ENCODE data around the gene C11orf21. TPM values are rescaled to one million over a fixed set of nuclear protein-coding genes. Genes with fewer than 3 reads are reported as not detected.

C11orf21 gene
- total RNA-seq, 2 experiments from 2014 or later = 28.3 to 49.2 TPM

DNA sequence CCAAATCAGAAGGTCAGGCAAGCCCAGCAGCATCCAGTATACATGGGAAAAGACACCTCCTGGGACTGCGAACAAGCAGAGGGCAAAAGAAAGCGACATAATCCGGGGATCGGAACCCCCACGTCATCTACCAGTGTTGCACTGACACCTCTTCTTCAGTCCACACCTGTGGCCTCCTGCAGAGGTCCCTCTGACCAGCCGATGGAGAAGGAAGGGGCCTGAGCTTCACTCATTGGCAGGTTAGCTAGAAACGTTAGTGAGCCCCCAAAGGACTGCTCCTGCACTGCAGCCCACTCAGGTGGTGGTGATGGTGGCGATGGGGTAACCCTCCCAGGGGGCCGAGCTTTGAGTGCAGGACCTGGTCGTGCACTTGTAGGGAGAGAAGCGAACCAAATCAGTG is 53.5 kb downstream of the C11orf21 start:
- Mint-ChIP-seq H3K4me1 (no peaks in the 10 kb centered on the region), H3K9me3 (ENCODE audit: low read depth) (no peaks in the 10 kb centered on the region), H3K4me3 (no peak overlapping the region), H3K36me3 (no peaks in the 10 kb centered on the region), H3K27me3 (peaks cover 37% of the 10 kb centered on the region), H3K27ac (no peak overlapping the region)
- no peak for ATAC-seq
- CTCF ChIA-PET = no interaction called here
- no peak for DNase-seq

DNA sequence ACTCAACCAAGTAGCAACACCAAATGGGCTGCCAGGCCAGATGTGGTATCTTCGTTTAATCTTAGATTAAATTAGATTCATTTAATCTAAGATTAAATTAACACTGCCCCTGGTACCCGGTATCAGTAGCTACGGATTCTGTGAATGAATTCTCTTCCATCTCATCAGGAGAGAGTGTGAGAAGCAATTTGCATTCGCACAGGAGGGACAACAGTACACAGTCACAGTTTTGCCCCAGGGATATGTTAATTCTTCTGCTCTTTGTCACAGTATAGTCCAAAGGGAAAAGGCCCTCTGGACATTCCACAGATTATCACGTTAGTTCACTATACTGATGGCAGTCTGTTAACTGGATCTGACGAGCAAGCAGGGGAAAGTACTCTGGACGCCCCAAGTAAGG is 54.2 kb downstream of the C11orf21 start:
- H3K4me1 Mint-ChIP-seq = no peaks in the 10 kb centered on the region
- H3K36me3 Mint-ChIP-seq = no peaks in the 10 kb centered on the region
- peaks cover 43% of the 10 kb centered on the region for H3K27me3 Mint-ChIP-seq
- no peak for ATAC-seq
- DNase-seq = no peak
- H3K4me3 Mint-ChIP-seq = no peak overlapping the region
- no peaks in the 10 kb centered on the region for H3K9me3 Mint-ChIP-seq (ENCODE audit: low read depth)
- H3K27ac Mint-ChIP-seq = no peak overlapping the region
- CTCF ChIA-PET = no interaction called here

Other genes starting within 250 kb of the C11orf21 start
- under 1 TPM in 1 of 2 experiments, not detected in 1; 0.91 TPM for gene IGF2, start 162.5 kb downstream of the C11orf21 start, total RNA-seq
- not detected for gene INS, start 140.7 kb downstream of the C11orf21 start, total RNA-seq
- not detected for gene TH, start 130.1 kb downstream of the C11orf21 start, total RNA-seq
- under 1 TPM; 0.12 to 0.15 TPM for gene ASCL2, start 31.3 kb downstream of the C11orf21 start, total RNA-seq
- gene TSPAN32, start 95 bp upstream of the C11orf21 start, total RNA-seq = 10 to 100 TPM; 20.5 to 41.4 TPM
- 100 to 1,000 TPM; 162 to 192 TPM for gene CD81, start 75.4 kb upstream of the C11orf21 start, total RNA-seq
- 10 to 100 TPM; 48.4 to 52.1 TPM for gene TSSC4, start 98.8 kb upstream of the C11orf21 start, total RNA-seq
- not detected for gene TRPM5, start 142.6 kb upstream of the C11orf21 start, total RNA-seq
- gene KCNQ1, start 143.1 kb upstream of the C11orf21 start, total RNA-seq = 1 to 10 TPM; 4.3 to 9.2 TPM